Osteocyte (in vitro differentiated cells): Measurements from ENCODE around the gene GRID1. TPM values are rescaled to one million over a fixed set of nuclear protein-coding genes. Genes with fewer than 3 reads are reported as not detected.
"Not testable (repeated sequence)": the region's sequence is repeated elsewhere in the genome, so short reads cannot be mapped to it uniquely, and the experiment has no call there.

Experiments used
- DNase-seq: peaks from one replicate; pipeline ENCODE4 v3.0.0; 2021; ENCODE audit warnings: mixed read lengths; ENCODE audit not compliant: unreplicated experiment; ENCODE audit errors: extremely low spot score
- H3K27ac Mint-ChIP-seq: one replicate; pipeline ENCODE4 v1.8.0; 2021; ENCODE audit warnings: mild to moderate bottlenecking, mixed read lengths; ENCODE audit not compliant: unreplicated experiment
- H3K27me3 Mint-ChIP-seq: one replicate; pipeline ENCODE4 v1.8.0; 2021; ENCODE audit warnings: mixed read lengths; ENCODE audit not compliant: unreplicated experiment
- H3K36me3 Mint-ChIP-seq: one replicate; pipeline ENCODE4 v1.8.0; 2021; ENCODE audit warnings: mixed read lengths; ENCODE audit not compliant: unreplicated experiment
- H3K4me1 Mint-ChIP-seq: one replicate; pipeline ENCODE4 v1.8.0; 2021; ENCODE audit warnings: mixed read lengths; ENCODE audit not compliant: unreplicated experiment
- H3K4me3 Mint-ChIP-seq: one replicate; pipeline ENCODE4 v1.8.0; 2021; ENCODE audit warnings: mild to moderate bottlenecking, moderate library complexity, mixed read lengths; ENCODE audit not compliant: unreplicated experiment
- H3K9me3 Mint-ChIP-seq: one replicate; pipeline ENCODE4 v1.8.0; 2021; ENCODE audit warnings: mixed read lengths; ENCODE audit not compliant: unreplicated experiment
- total RNA-seq: library from RNA; stranded (reverse); gene quantifications from 2 replicates; pipeline ENCODE4 v1.2.1, GENCODE V29; 2021
- TF ChIP-seq, protein P1 (sequence below): fragments of 200-600 bp; sonication (generic); IDR thresholded peaks from 2 replicates; pipeline ENCODE4 v1.5.0; 2021; ENCODE audit warnings: antibody characterized with exemption, mild to moderate bottlenecking, moderate library complexity

Gene GRID1
- total RNA-seq, 1 donor from 2014 or later = 0.11 TPM

DNA sequence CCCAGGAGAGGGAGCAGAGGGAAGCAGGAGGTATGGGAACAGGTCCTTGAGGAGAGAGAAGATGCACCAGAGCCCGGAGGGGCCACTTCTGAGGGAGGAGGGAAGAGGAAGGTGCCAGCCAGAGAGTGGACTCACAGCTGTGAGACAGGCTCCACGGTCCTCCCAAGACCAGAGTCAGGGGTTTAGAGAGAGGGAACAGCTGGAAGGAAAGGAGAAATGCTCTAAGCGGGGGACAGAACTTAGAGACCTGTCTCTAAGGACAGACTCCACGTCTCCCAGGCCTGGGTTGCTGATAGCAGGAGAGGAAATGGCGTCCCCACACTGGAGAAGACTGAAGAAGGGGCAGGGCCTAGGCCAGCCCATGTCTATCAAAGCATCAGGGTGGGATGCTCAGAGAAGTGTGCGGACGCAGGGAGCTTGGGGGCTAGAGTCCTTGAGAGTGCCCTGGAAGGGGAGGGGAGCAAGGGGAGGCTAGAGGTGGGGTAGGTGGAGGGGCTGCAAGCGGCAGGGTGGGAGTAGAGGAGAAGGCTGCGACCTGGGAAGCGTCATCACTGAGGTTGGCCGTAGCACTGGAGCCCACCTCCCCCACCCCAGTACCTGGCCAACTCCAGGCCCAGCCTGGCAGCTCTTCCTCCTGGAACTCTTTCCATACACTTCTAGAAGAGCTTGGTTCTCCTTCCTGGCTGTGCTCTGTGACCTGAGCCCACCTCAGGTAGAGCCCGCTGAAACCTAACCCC, 25.6 kb upstream of the GRID1 start:
- Mint-ChIP-seq H3K27me3 (peaks cover 49% of the 10 kb centered on the region), H3K4me1 (peaks cover 4% of the 10 kb centered on the region), H3K27ac (no peak overlapping the region), H3K4me3 (no peak overlapping the region), H3K9me3 (no peaks in the 10 kb centered on the region), H3K36me3 (peaks cover 1% of the 10 kb centered on the region)
- DNase-seq = peak; percentile 76
- TF ChIP-seq, protein P1, sequence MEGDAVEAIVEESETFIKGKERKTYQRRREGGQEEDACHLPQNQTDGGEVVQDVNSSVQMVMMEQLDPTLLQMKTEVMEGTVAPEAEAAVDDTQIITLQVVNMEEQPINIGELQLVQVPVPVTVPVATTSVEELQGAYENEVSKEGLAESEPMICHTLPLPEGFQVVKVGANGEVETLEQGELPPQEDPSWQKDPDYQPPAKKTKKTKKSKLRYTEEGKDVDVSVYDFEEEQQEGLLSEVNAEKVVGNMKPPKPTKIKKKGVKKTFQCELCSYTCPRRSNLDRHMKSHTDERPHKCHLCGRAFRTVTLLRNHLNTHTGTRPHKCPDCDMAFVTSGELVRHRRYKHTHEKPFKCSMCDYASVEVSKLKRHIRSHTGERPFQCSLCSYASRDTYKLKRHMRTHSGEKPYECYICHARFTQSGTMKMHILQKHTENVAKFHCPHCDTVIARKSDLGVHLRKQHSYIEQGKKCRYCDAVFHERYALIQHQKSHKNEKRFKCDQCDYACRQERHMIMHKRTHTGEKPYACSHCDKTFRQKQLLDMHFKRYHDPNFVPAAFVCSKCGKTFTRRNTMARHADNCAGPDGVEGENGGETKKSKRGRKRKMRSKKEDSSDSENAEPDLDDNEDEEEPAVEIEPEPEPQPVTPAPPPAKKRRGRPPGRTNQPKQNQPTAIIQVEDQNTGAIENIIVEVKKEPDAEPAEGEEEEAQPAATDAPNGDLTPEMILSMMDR = no peak

DNA sequence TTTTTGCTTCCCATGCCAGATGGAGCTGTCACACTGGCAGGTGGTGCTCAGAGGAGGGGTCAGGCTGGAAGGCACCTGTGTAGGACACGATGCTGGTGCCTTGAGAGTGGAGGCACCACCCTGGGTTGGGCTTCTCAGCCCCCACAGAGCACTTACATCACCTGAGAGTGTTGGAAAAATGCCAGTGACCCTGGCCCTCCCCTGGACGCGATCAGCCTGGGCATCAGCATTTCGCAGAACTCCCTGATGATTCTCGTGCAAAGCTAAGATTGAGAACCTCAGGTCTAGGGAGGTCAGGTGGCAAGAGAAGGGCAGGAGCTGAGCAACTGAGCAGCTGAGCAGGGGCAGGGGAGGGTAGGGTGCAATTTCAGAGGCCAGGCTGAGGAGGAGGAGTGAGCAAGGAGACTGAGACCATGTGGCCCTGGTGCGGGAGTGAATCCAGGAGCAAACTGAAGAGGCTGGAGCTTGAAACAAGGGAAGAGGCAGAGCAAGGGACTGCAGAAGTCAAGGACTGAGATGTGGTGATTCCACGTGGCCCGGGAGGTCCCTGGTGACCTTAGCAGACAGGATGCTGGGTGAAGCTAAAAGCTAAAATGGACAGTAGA, 24.7 kb upstream of the GRID1 start:
- H3K36me3 Mint-ChIP-seq = peaks cover 1% of the 10 kb centered on the region
- DNase-seq = peak; percentile 53
- H3K4me1 Mint-ChIP-seq = peaks cover 4% of the 10 kb centered on the region
- no peak overlapping the region for H3K27ac Mint-ChIP-seq
- H3K27me3 Mint-ChIP-seq = peaks cover 49% of the 10 kb centered on the region
- no peaks in the 10 kb centered on the region for H3K9me3 Mint-ChIP-seq
- TF ChIP-seq, protein P1 = no peak
- H3K4me3 Mint-ChIP-seq = no peak overlapping the region

DNA sequence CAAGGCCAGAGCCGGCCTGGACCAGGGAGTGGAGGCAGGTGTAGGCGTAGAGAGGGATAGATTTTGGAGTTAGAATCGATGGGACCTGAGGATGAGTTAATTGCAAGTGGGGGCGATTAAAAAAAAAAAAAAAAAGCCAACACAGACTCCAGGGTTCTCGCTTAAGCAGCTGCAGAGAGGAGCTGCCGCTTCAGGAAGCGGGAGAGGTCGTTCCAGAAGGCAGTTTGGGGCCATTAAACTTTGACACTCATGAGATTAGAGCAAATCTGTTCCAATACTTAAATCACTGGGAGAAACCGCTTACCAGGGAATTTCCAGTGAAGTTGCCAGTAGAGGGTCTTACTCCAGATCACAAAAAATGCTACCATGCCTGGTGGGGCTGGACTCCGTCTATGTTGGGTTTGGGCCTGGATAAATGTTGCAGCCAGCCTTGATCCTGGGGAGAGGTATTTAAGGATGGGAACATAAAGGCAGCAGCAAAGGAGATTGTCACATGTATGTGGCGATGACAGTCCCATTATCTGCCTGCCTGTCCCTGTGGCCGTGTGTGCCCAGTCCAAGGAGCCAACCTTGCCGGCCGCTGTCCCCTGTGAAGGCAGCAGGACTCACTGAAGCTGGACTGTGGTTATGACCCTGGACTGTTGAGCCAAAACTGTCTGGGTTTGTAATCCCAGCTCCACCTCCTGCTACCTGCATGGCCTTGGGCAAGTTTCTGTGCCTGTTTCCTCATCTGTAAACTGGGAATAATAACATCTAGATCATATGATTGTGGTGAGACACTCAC, 23.9 kb upstream of the GRID1 start:
- Mint-ChIP-seq H3K4me1 (peaks cover 4% of the 10 kb centered on the region), H3K9me3 (no peaks in the 10 kb centered on the region), H3K27ac (no peak overlapping the region), H3K36me3 (peaks cover 1% of the 10 kb centered on the region), H3K4me3 (no peak overlapping the region), H3K27me3 (peaks cover 48% of the 10 kb centered on the region)
- peak; percentile 46 for DNase-seq
- TF ChIP-seq, protein P1 = no peak

DNA sequence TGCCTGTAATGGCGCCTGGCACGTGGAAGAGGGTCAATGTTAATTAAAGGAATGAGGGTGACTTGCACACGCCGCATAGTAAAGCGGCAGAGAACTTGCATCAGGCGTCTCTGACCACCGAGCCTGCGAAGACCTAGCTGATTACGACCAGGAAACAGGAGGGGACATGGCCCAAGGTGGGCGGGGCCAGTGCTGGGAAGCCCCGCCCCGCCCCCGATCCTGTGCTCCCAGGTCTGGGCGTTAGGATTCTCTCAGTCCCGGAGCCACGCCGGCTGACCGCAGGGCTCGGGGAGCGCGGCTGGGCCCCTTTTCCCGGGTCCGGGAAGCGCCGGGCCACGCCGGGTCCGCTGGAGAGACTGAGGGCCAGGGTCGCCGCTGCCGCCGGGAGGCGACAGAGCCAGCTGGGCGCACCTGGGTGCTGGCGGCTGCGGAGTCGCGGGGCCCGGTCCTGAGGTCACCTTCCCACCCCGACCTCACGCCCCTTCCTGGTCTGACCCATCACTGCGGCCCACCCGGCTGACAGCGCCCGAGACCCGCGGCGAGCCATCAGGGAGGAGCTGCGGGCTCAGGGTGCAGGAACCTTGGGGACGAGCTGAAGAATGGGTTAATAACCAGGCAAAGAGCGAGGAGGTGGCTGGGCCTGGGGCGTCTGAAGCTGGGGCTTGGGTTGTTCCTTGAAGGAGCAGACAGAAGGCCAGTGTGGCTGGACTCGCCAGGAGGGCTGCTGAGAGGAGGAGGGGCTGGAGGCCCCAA, 23.0 kb upstream of the GRID1 start:
- peak; percentile 83 for DNase-seq
- Mint-ChIP-seq H3K27ac (no peak overlapping the region), H3K4me3 (peak overlapping the region; percentile 42), H3K27me3 (peaks cover 55% of the 10 kb centered on the region), H3K9me3 (no peaks in the 10 kb centered on the region), H3K4me1 (peaks cover 4% of the 10 kb centered on the region), H3K36me3 (peaks cover 1% of the 10 kb centered on the region)
- TF ChIP-seq, protein P1 = no peak

DNA sequence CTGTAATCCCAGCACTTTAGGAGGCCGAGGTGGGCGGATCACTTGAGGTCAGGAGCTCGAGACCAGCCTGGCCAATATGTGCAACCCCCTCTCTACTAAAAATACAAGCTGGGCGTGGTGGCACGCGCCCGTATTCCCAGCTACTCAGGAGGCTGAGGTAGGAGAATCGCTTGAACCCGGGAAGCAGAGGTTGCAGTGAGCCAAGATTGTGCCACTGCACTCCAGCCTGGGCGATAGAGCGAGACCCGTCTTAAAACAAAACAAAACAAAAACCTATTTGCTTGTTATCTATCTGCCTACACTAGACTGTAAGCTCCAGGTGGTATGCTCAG, 22.5 kb upstream of the GRID1 start:
- H3K9me3 Mint-ChIP-seq, H3K4me1 Mint-ChIP-seq, H3K27ac Mint-ChIP-seq, DNase-seq, H3K36me3 Mint-ChIP-seq: not testable (repeated sequence)
- H3K27me3 Mint-ChIP-seq = peaks cover 55% of the 10 kb centered on the region
- H3K4me3 Mint-ChIP-seq = peak overlapping the region; percentile 42
